Measurements from ENCODE around the gene BMPR1A. TPM values are rescaled to one million over a fixed set of nuclear protein-coding genes. Genes with fewer than 3 reads are reported as not detected.

BMPR1A gene
- total RNA-seq, 1 experiment from 2014 or later: 42.6 TPM

DNA sequence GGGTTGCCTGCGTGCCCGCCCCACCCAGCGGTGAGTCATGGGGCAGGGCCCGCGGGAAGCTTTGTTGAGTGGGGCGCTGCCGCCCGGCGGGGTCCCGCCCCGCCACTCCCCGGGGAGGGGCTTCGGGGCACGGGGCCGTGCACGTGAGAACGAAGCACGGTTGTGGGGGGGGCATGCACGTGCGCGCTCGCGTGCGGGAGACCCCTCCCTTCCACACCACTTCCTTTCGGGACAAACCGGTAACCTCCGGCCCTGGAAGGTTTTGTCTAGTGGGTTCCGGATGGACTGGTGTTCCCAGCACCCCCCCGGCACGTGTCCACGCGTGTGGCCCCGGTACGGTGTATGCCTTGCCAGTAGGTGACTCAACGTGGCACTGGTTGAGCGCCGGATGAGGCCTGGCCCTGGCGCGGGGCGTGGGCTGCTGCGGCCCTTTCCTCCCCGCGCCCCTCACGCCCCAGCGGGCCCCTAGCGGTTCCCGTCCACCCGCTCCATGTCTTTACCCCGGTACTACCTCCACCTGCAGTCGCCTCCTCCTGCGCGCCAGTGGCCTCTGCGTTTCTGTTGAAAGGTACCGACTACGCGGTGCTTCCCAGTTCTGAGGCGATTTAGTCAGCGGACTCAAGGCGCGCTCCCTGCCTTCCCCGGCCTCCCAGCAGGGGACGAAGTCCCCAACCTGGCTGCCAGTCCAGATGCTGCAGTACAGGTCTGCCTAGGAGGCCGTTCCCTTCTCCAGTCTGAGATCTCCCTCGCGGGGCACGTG is 215.0 kb downstream of the BMPR1A start:
- Histone ChIP-seq H3K27ac (ENCODE audit: low read depth, low read length) (peak overlapping the region; percentile 95), H3K4me1 (ENCODE audit: control insufficient read depth in 1 of 2, insufficient read depth in 2 of 2, low read length in 2 of 2) (peaks cover 51 to 83% of the 10 kb centered on the region in 2 experiments)
- POLR2A ChIA-PET: interaction anchor here (0.7 to 5.8 kb wide), 6 partner anchors 8 to 125 kb away, joined by 3 to 58 read pairs (median 4); partner anchors contain the start of genes GLUD1, MMRN2, SHLD2 and SNCG
- TF ChIP-seq JUND (IDR thresholded peaks at IDR 0.05) (no peak), EZH2 (IDR thresholded peaks at IDR 0.05) (no peak), EZH2phosphoT487 (IDR thresholded peaks at IDR 0.05; ENCODE audit: borderline replicate concordance) (no peak), ELF1 (IDR thresholded peaks at IDR 0.05; ENCODE audit: borderline replicate concordance, low read depth) (no peak), ATF3 (IDR thresholded peaks at IDR 0.05) (no peak), ZNF274 (IDR thresholded peaks at IDR 0.05; ENCODE audit: low read depth, low read length) (no peak), TCF7L2 (IDR thresholded peaks at IDR 0.05; ENCODE audit: borderline replicate concordance, extremely low read depth, insufficient read depth, insufficient read length) (peak; percentile 96), YY1 (IDR thresholded peaks at IDR 0.05; ENCODE audit: extremely low read depth, insufficient replicate concordance, low read depth, low read length) (peak; percentile 31), RAD21 (IDR thresholded peaks at IDR 0.05; ENCODE audit: low read depth) (no peak), EGR1 (IDR thresholded peaks at IDR 0.05; ENCODE audit: low read depth) (no peak), POLR2AphosphoS5 (IDR thresholded peaks at IDR 0.05; ENCODE audit: low read depth, low read length) (peak; percentile 86), CBX3 (IDR thresholded peaks at IDR 0.05; ENCODE audit: low read depth) (no peak), CEBPB (IDR thresholded peaks at IDR 0.05; ENCODE audit: low read depth) (no peak)
- TF ChIP-seq, protein P1, sequence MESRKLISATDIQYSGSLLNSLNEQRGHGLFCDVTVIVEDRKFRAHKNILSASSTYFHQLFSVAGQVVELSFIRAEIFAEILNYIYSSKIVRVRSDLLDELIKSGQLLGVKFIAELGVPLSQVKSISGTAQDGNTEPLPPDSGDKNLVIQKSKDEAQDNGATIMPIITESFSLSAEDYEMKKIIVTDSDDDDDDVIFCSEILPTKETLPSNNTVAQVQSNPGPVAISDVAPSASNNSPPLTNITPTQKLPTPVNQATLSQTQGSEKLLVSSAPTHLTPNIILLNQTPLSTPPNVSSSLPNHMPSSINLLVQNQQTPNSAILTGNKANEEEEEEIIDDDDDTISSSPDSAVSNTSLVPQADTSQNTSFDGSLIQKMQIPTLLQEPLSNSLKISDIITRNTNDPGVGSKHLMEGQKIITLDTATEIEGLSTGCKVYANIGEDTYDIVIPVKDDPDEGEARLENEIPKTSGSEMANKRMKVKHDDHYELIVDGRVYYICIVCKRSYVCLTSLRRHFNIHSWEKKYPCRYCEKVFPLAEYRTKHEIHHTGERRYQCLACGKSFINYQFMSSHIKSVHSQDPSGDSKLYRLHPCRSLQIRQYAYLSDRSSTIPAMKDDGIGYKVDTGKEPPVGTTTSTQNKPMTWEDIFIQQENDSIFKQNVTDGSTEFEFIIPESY (IDR thresholded peaks at IDR 0.05; ENCODE audit: extremely low read depth, insufficient replicate concordance, low read length): no peak
- TF ChIP-seq, protein P2, sequence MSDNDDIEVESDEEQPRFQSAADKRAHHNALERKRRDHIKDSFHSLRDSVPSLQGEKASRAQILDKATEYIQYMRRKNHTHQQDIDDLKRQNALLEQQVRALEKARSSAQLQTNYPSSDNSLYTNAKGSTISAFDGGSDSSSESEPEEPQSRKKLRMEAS (IDR thresholded peaks at IDR 0.05): no peak
- TF ChIP-seq, protein P3, sequence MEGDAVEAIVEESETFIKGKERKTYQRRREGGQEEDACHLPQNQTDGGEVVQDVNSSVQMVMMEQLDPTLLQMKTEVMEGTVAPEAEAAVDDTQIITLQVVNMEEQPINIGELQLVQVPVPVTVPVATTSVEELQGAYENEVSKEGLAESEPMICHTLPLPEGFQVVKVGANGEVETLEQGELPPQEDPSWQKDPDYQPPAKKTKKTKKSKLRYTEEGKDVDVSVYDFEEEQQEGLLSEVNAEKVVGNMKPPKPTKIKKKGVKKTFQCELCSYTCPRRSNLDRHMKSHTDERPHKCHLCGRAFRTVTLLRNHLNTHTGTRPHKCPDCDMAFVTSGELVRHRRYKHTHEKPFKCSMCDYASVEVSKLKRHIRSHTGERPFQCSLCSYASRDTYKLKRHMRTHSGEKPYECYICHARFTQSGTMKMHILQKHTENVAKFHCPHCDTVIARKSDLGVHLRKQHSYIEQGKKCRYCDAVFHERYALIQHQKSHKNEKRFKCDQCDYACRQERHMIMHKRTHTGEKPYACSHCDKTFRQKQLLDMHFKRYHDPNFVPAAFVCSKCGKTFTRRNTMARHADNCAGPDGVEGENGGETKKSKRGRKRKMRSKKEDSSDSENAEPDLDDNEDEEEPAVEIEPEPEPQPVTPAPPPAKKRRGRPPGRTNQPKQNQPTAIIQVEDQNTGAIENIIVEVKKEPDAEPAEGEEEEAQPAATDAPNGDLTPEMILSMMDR (IDR thresholded peaks at IDR 0.05 in 2 of 3, conservative IDR thresholded peaks at IDR 0.05 in 1 of 3; ENCODE audit: borderline replicate concordance in 1 of 3, insufficient read depth in 1 of 3, low read depth in 2 of 3, low read length in 2 of 3): 0 out of 6 replicates have a peak, but pooled peaks of 1 of the 3 experiments have one; percentile 11
- TF ChIP-seq, protein P4, sequence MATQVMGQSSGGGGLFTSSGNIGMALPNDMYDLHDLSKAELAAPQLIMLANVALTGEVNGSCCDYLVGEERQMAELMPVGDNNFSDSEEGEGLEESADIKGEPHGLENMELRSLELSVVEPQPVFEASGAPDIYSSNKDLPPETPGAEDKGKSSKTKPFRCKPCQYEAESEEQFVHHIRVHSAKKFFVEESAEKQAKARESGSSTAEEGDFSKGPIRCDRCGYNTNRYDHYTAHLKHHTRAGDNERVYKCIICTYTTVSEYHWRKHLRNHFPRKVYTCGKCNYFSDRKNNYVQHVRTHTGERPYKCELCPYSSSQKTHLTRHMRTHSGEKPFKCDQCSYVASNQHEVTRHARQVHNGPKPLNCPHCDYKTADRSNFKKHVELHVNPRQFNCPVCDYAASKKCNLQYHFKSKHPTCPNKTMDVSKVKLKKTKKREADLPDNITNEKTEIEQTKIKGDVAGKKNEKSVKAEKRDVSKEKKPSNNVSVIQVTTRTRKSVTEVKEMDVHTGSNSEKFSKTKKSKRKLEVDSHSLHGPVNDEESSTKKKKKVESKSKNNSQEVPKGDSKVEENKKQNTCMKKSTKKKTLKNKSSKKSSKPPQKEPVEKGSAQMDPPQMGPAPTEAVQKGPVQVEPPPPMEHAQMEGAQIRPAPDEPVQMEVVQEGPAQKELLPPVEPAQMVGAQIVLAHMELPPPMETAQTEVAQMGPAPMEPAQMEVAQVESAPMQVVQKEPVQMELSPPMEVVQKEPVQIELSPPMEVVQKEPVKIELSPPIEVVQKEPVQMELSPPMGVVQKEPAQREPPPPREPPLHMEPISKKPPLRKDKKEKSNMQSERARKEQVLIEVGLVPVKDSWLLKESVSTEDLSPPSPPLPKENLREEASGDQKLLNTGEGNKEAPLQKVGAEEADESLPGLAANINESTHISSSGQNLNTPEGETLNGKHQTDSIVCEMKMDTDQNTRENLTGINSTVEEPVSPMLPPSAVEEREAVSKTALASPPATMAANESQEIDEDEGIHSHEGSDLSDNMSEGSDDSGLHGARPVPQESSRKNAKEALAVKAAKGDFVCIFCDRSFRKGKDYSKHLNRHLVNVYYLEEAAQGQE (IDR thresholded peaks at IDR 0.05; ENCODE audit: low read depth): no peak

More for the DNA sequence above, 215.0 kb downstream of the BMPR1A start:
- Histone ChIP-seq H3K79me2 (ENCODE audit: insufficient read depth, low read length) (peaks cover 35% of the 10 kb centered on the region), H2AFZ (ENCODE audit: low read depth, low read length, poor library complexity, severe bottlenecking) (no peak overlapping the region), H3K36me3 (ENCODE audit: control insufficient read depth in 1 of 2, insufficient read depth in 2 of 2, low read length in 2 of 2) (no peaks in the 10 kb centered on the region), H3K9me2 (ENCODE audit: insufficient read depth) (no peaks in the 10 kb centered on the region), H3K9me3 (ENCODE audit: control insufficient read depth in 1 of 2, insufficient read depth in 1 of 2, low read depth in 1 of 2, low read length in 2 of 2) (no peaks in the 10 kb centered on the region), H3K4me3 (replicated peaks in 1 of 2; ENCODE audit: low read depth in 1 of 2, low read length in 2 of 2) (peak overlapping the region; percentile 70 to 79), H4K20me1 (ENCODE audit: insufficient read depth) (no peaks in the 10 kb centered on the region), H3K4me2 (ENCODE audit: low read length) (peak overlapping the region; percentile 90), H3K27me3 (ENCODE audit: insufficient read depth, low read length) (no peaks in the 10 kb centered on the region), H3K9ac (ENCODE audit: low read length) (peak overlapping the region; percentile 98)
- CTCF ChIA-PET: interaction anchor here (0.5 to 4.3 kb wide), 3 partner anchors 9 to 32 kb away, joined by 3 to 36 read pairs (median 5); partner anchors contain the start of gene SNCG
- DNase-seq (ENCODE audit: low read depth, low spot score) (peak; percentile 88), ATAC-seq (peak; percentile 49)
- RAD21 ChIA-PET (ENCODE audit: low non-redundant PET in 1 of 2, low total read pairs in 2 of 2, uncharacterized antibody in 2 of 2, unreplicated experiment in 2 of 2): interaction anchor here in 1 of 2 experiments (0.6 kb wide), 1 partner anchor 124 kb away, joined by 3 read pairs; the partner anchor contains the start of gene SHLD2
- intact Hi-C loops (cut with micrococcal nuclease): loop anchor here (2.0 kb wide), 1 partner anchor 123 kb away; the partner anchor contains the start of genes GLUD1 and SHLD2
- no TSS peak for BruUV-seq (replicated peaks)
